Erythroblast (primary cell): ENCODE data around the gene EVPLL.
"Not testable (repeated sequence)": the region's sequence is repeated elsewhere in the genome, so short reads cannot be mapped to it uniquely, and the experiment has no call there.

ENCODE experiments used
- GATA1 ChIP-seq: IDR thresholded peaks from 2 replicates; pipeline ENCODE4 v1.6.1; 2011; ENCODE audit warnings: low read depth, mild to moderate bottlenecking, control low read depth, low read length, moderate library complexity
- POLR2A ChIP-seq: IDR thresholded peaks from 2 replicates; pipeline ENCODE4 v1.6.1; 2011; ENCODE audit warnings: mild to moderate bottlenecking, low read length

- TF ChIP-seq POLR2A, GATA1: not testable (repeated sequence)
These were observed 25.6 kb downstream of the EVPLL start for GRCh38 chr17:18403166-18403565.
